Heart left ventricle (tissue), 16 donors: ENCODE data around the gene APOB. TPM values are rescaled to one million over a fixed set of nuclear protein-coding genes. Genes with fewer than 3 reads are reported as not detected.

Source experiments
- ATAC-seq, 4 donors: fragments of 200-7000 bp; cut with Tn5 transposase; one replicate each; pipeline ENCODE4 v1.9.1; 2020 to 2022; ENCODE audit warnings: moderate library complexity in 4 of 4, mild to moderate bottlenecking in 3 of 4, moderate number of reproducible peaks in 1 of 4
- DNase-seq, 5 donors: peaks; one replicate each; pipeline ENCODE4 v3.0.0-alpha.2; 2020
- H3K27ac ChIP-seq, 12 donors: fragments of 200-600 bp; sonication (generic) in 4 of 12; one replicate each; pipeline versions ENCODE4 v1.5.0 to v1.8.0; 2016 to 2022; ENCODE audit warnings: mild to moderate bottlenecking in 2 of 12
- H3K27me3 ChIP-seq, 9 donors: fragments of 200-600 bp; sonication (generic) in 2 of 9; one replicate each; pipeline versions ENCODE4 v1.5.1 to v1.8.0; 2016 to 2022; ENCODE audit warnings: mild to moderate bottlenecking in 3 of 9
- H3K36me3 ChIP-seq, 9 donors: fragments of 200-600 bp; sonication (generic) in 2 of 9; one replicate each; pipeline versions ENCODE4 v1.5.0 to v1.8.0; 2018 to 2022; ENCODE audit warnings: mild to moderate bottlenecking in 2 of 9
- H3K4me1 ChIP-seq, 12 donors: fragments of 200-600 bp; sonication (generic) in 4 of 12; one replicate each; pipeline versions ENCODE4 v1.5.0 to v1.8.0; 2016 to 2022; ENCODE audit warnings: mild to moderate bottlenecking in 3 of 12
- H3K4me3 ChIP-seq, 12 donors: fragments of 200-600 bp; sonication (generic) in 4 of 12; one replicate each; pipeline versions ENCODE4 v1.5.0 to v1.8.0; 2017 to 2022; ENCODE audit warnings: mild to moderate bottlenecking in 9 of 12, moderate library complexity in 4 of 12
- H3K9me3 ChIP-seq, 12 donors: fragments of 200-600 bp; sonication (generic) in 4 of 12; one replicate each; pipeline versions ENCODE4 v1.5.0 to v1.8.0; 2016 to 2022; ENCODE audit warnings: mild to moderate bottlenecking in 1 of 12
- CTCF ChIP-seq, 12 donors: fragments of 200-600 bp; sonication (generic) in 4 of 12; IDR thresholded peaks; one replicate each; pipeline versions ENCODE4 v1.5.0 to v1.8.0; 2018 to 2022; ENCODE audit warnings: antibody characterized with exemption in 12 of 12, mild to moderate bottlenecking in 5 of 12
- POLR2A ChIP-seq, 2 donors: fragments of 450-650 bp; IDR thresholded peaks; one replicate each; pipeline ENCODE4 v1.6.1; 2017; ENCODE audit warnings: antibody characterized with exemption in 2 of 2, mild to moderate bottlenecking in 2 of 2, moderate library complexity in 2 of 2
- WGBS, 4 donors: extraction: QIAGEN DNeasy Blood & Tissue Kit in 2 of 4; methylation state at CpG; one replicate each; pipeline versions ENCODE4 v1.1.5 to v1.1.7; 2013 to 2018; 5-methylcytosine and 5-hydroxymethylcytosine counted together
- intact Hi-C, 10 donors: fragments of 100-400 bp; cut with DNase I; formaldehyde crosslinking; loops; one replicate each; pipeline versions ENCODE4 v1.11.1 to v1.14.2; 2022
- polyA plus RNA-seq, 2 donors: library from polyadenylated mRNA; stranded (reverse); fragments of 200-250 nt; gene quantifications; one replicate each; pipeline ENCODE4 v1.2.3, GENCODE V29; 2013
- total RNA-seq, 9 donors: library from RNA; depleted of rRNA in 2 of 9; stranded (reverse); fragments of >200 nt in 2 of 9; fragmentation: NEBNext Ultra II Directional in 3 of 9; extraction: Animal tissue kit (Norgen Biotek cat#: 25700) in 3 of 9; gene quantifications; one replicate each; pipeline versions ENCODE4 v1.1.0 to v1.2.4, GENCODE V29; 2016 to 2023
- donor health status: ischemic (EF 13 %, LVEDD 7.1; RV severe dilation, severe dysfunction).
- donor health status: healthy with polysubstance abuse.
- donor health status: DM: no; HTN: yes; CAD: no.
- donor health status: DM: no; HTN: no; CAD: no.
- donor health status: ischemic (EF 25% LVEDD 6.9; RV normal size, moderate dysfunction).
- donor health status: ischemic (EF 25% LVEDD 5.7; RV mildly dilated, moderate dysfunction).
- donor health status: healthy.
- donor health status: DM: yes; HTN: yes; CAD: no.
- donor health status: ischemic (EF 35%, LVEDD 5.7; RV mildly dilated, moderate dysfunction).
- donor health status: nonischemic (EF 11% LVEDD 7.7; RV severe dilation, severe dysfunction).
- donor health status: DM: yes; HTN: yes; CAD: no.
- donor health status: PGD.
- donor health status: ischemic (EF 29% LVEDD 5.4; RV normal size, mild dysfunction).
- donor health status: nonischemic (EF 23%, LVEDD 6.1; RV moderate dilation, normal function).

Gene APOB
- total and polyA plus RNA-seq, 11 donors: 0.72 to 55.6 (median 11.3) TPM

- ATAC-seq (no peak), DNase-seq (no peak)
- WGBS, 4 donors: 85 to 95% (median 90%) methylated on average over 3 of the region's 3 CpGs
- Histone ChIP-seq H3K27ac (no peak overlapping the region), H3K4me3 (no peak overlapping the region), H3K9me3 (no peaks in the 10 kb centered on the region), H3K36me3 (peaks cover 0 to 5% (median 0%) of the 10 kb centered on the region in 9 donors), H3K4me1 (peaks cover 0 to 16% (median 3%) of the 10 kb centered on the region in 12 donors), H3K27me3 (no peaks in the 10 kb centered on the region)
- intact Hi-C loops: no loop called here
- TF ChIP-seq POLR2A (IDR thresholded peaks at IDR 0.05) (no peak), CTCF (IDR thresholded peaks at IDR 0.05) (no peak)
These were observed 8.9 kb downstream of the APOB start for GRCh38 chr2:21034972-21035279.

- peaks cover 0 to 5% (median 0%) of the 10 kb centered on the region in 9 donors for H3K36me3 ChIP-seq
- no peak for ATAC-seq
- TF ChIP-seq CTCF (IDR thresholded peaks at IDR 0.05): no peak
- TF ChIP-seq POLR2A (IDR thresholded peaks at IDR 0.05): no peak
- 70 to 76% (median 73%) methylated on average over 4 of the region's 4 CpGs for WGBS, 4 donors
- no peak for DNase-seq
- no peak overlapping the region for H3K27ac ChIP-seq
- H3K27me3 ChIP-seq: no peaks in the 10 kb centered on the region
- intact Hi-C loops: no loop called here
- no peaks in the 10 kb centered on the region for H3K9me3 ChIP-seq
- H3K4me3 ChIP-seq: no peak overlapping the region
- H3K4me1 ChIP-seq: peaks cover 0 to 13% (median 3%) of the 10 kb centered on the region in 12 donors
These were observed 9.5 kb downstream of the APOB start for GRCh38 chr2:21034156-21034971.

- DNase-seq (no peak), ATAC-seq (no peak)
- Histone ChIP-seq H3K9me3 (no peaks in the 10 kb centered on the region), H3K4me3 (no peak overlapping the region), H3K36me3 (peaks cover 0 to 5% (median 0%) of the 10 kb centered on the region in 9 donors), H3K4me1 (peaks cover 0 to 8% (median 0%) of the 10 kb centered on the region in 12 donors), H3K27me3 (no peaks in the 10 kb centered on the region), H3K27ac (no peak overlapping the region)
- WGBS, 4 donors: 90 to 100% (median 94%) methylated on average over 2 of the region's 2 CpGs
- TF ChIP-seq CTCF (IDR thresholded peaks at IDR 0.05): no peak
- TF ChIP-seq POLR2A (IDR thresholded peaks at IDR 0.05): no peak
- intact Hi-C loops: no loop called here
These were observed 10.4 kb downstream of the APOB start for GRCh38 chr2:21033237-21034155.
